Measurements from ENCODE around the gene GRK5.
"Not testable (repeated sequence)": the region's sequence is repeated elsewhere in the genome, so short reads cannot be mapped to it uniquely, and the experiment has no call there.

The GRK5 gene

DNA sequence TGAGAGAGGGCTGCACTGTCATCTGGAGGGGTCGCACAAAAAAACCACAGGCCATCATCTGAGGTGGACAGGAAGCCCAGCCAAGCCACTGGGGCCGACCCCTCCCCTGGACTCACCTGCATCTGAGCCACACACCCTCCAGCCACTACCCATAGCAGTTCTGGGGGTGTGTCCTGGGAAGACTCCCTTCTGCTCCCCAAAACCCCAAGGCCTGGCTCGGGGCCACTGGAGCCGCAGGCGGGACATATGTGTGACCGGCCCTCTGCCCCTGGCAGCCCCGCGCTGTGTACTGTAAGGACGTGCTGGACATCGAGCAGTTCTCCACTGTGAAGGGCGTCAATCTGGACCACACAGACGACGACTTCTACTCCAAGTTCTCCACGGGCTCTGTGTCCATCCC, 245.0 kb downstream of the GRK5 start:
- Histone ChIP-seq H3K4me3 (no peak overlapping the region), H3K27ac (no peak overlapping the region)

GRCh38 chr10:119453313-119453712, 245.9 kb downstream of the GRK5 start:
- H3K27ac ChIP-seq, result no peak overlapping the region
- no peak overlapping the region for H3K4me3 ChIP-seq

- Histone ChIP-seq H3K27ac (no peak overlapping the region), H3K4me3 (no peak overlapping the region)
Measured at GRCh38 chr10:119454316-119454715, 246.9 kb downstream of the GRK5 start.

DNA sequence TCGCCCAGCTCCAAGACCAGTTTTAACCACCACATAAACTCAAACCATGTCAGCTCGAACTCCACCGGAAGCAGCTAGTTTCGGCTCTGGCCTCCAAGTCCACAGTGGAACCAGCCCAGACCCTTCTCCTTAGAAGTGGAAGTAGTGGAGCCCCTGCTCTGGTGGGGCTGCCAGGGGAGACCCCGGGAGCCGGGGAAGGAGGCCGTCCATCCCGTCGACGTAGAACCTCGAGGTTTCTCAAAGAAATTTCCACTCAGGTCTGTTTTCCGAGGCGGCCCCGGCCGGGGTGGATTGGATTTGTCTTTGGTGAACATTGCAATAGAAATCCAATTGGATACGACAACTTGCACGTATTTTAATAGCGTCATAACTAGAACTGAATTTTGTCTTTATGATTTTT, 247.6 kb downstream of the GRK5 start:
- no peak overlapping the region for H3K4me3 ChIP-seq
- no peak overlapping the region for H3K27ac ChIP-seq

GRCh38 chr10:119455609-119456434, 248.5 kb downstream of the GRK5 start:
- no peak overlapping the region for H3K27ac ChIP-seq
- no peak overlapping the region for H3K4me3 ChIP-seq

- Histone ChIP-seq H3K4me3 (no peak overlapping the region), H3K27ac (no peak overlapping the region)
Measured at GRCh38 chr10:119456435-119456810, 249.1 kb downstream of the GRK5 start.

DNA sequence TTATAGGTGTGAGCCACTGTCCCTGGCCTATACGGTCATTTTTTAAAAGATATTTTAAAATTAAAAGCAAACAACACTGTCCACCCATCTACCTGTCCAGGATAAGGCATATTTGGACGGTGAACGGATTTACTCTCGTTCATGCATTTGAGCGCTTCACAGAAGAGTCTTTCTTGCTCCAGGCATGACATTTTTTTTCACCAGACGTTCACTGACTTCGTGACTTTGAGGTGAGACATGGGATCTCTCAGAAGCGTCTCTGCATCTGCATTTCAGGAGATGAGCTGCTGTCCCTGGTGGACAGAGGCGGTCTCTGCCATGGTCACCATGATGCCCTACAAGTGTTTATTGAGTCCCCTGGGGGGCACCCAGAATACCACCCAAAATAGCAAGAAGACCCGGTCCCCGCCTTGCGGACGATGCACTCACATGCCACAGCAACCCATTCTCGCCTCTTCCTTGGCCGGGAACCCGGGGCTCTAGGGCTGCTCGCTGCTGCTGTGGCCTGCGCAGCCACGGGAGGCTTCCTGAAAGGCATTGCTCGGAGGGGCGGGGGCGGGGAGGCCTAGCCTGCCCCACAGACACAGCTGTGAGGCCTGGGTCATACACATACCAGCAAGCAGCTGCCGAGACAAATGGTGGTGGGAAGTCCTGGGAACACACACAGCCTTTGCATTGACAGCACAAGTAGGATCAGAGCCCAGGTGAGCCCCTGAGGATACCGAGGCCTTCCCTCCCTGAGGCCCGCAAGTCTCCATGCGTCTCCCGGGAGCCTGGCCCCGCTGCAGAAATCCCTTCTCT, 250.8 kb downstream of the GRK5 start:
- no peak overlapping the region for H3K4me3 ChIP-seq
- H3K27ac ChIP-seq, result no peak overlapping the region

DNA sequence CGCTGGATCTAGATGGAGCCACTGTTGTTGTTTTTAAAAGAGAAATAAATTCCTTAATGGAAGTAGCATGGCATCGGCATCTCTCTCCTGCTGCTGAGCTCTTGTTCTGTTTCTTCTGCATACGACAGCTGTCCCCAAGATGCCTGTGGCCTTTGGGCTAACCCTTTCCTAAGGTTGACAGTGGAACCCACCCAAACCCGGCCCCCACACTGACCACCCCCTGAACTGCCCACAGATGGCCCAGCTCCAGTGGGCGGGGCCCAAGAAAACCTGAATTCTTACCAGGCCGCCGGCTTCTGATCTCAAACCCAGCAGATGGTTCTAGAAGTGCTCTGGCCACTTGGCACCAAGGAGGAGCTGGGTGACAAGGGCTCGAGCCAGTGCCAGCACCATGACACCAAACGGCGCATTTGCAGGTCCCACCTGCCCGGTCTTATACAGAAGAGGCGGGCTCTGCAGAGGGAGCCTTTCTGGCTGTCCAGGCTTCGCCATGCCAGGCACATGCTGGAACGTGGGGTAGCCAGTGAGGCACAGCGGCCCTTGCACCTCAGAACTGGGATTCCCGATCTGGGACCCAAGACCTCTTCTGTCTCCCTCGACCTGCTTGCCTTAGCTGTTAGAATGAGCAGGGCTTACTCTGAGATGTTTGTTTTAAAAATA, 252.4 kb downstream of the GRK5 start:
- Histone ChIP-seq H3K27ac (no peak overlapping the region), H3K4me3 (no peak overlapping the region)

GRCh38 chr10:119460369-119461195, 253.2 kb downstream of the GRK5 start:
- Histone ChIP-seq H3K4me3 (no peak overlapping the region), H3K27ac (peak overlapping the region in 5 of 21 experiments; percentile 28 to 66 (median 55))

- peak overlapping the region in 8 of 21 experiments; percentile 13 to 66 (median 48) for H3K27ac ChIP-seq
Measured at GRCh38 chr10:119461380-119461779, 254.0 kb downstream of the GRK5 start.

GRCh38 chr10:119461923-119462322, 254.6 kb downstream of the GRK5 start:
- Histone ChIP-seq H3K4me3 (no peak overlapping the region), H3K27ac (peak overlapping the region in 5 of 21 experiments; percentile 29 to 66 (median 54))

More at GRCh38 chr10:119461380-119461779, 254.0 kb downstream of the GRK5 start:
- H3K4me3 ChIP-seq, result no peak overlapping the region

GRCh38 chr10:119462773-119463172, 255.4 kb downstream of the GRK5 start:
- Histone ChIP-seq H3K27ac (peak overlapping the region in 1 of 21 experiments; percentile 66), H3K4me3 (no peak overlapping the region)

DNA sequence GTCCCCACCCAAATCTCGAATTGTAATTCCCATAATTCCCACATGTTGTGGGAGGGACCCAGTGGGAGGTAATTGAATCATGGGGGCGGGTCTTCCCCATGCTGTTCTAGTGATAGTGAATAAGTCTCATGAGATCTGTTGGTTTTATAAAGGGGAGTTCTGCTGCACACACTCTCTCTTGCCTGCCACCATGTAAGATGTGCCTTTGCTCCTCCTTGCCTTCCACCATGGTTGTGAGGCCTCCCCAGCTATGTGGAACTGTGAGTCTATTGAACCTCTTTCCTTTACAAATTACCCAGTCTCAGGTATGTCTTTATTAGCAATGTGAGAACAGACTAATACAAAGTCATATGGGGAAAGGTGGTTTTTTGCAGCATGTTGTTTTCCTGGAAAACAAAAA, 255.8 kb downstream of the GRK5 start:
- not testable (repeated sequence) for H3K27ac ChIP-seq, H3K4me3 ChIP-seq

DNA sequence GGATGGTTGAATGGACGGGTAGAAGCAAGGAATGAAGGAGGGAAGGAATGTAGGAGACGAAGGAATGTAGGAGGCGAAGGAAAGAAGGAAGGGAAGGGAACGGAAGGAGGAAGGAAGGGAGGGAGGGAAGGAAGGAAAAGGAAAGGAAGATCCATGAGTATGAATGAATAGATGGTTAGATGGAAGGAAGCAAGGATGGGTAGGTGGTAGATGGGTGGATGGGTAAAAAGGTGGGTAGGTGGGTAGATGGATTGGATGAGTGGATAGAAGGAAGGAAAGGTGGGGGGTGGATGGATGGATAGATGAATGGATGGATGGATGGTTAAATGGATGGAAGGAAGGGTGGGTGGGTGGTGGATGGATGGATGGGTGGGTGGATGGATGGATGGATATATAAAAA, 257.7 kb downstream of the GRK5 start:
- no peak overlapping the region for H3K27ac ChIP-seq
- no peak overlapping the region for H3K4me3 ChIP-seq

DNA sequence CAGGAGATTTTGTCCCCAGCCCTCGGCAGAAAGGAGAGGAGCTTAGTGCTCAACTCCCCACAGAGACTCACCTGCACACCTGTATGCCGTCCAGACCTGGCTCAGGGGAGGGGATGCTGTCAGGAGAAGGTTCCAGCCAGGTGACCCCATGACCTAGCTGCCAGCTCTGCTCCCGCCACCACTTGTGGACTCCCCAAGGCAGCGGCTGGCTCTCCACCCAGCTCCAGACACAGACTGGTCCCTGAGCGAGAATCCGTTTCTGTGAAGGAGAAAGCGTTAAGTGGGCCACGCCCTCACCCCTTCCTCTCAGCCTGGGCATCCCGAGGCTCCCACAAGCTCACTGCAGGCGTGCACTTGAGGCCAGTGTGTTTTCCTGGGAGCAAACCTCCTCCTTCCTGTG, 258.7 kb downstream of the GRK5 start:
- no peak overlapping the region for H3K4me3 ChIP-seq
- no peak overlapping the region for H3K27ac ChIP-seq

GRCh38 chr10:119466655-119467054, 259.3 kb downstream of the GRK5 start:
- Histone ChIP-seq H3K27ac (no peak overlapping the region), H3K4me3 (no peak overlapping the region)

- Histone ChIP-seq H3K27ac (no peak overlapping the region), H3K4me3 (no peak overlapping the region)
Measured at GRCh38 chr10:119468542-119469324, 261.4 kb downstream of the GRK5 start.

- H3K27ac ChIP-seq, result no peak overlapping the region
- no peak overlapping the region for H3K4me3 ChIP-seq
Measured at GRCh38 chr10:119469325-119469707, 261.9 kb downstream of the GRK5 start.

DNA sequence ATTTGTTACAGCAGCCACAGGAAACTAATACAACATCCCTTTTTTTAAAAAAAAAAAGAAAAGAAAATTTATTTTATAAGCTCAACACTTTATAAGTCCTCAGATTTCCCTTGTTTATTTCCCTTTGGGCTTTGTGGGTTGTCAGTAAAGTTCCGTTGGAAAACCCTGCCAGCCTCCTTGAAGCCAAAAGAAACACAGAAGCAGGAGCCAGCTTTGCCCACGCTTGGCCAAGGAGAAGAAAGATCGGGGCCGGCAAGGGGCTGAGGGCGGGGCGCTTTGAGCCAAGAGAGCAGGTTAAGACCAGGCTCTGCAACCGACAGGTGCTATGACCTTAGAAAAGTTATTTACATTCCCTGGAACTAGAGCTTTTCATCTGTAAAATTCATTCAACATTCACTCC, 262.5 kb downstream of the GRK5 start:
- Histone ChIP-seq H3K4me3 (no peak overlapping the region), H3K27ac (no peak overlapping the region)

Data from skin epidermis (tissue), 12 donors.